COLO668 (cell line): ENCODE results near the gene GAL3ST3.
"Not testable (repeated sequence)": the region's sequence is repeated elsewhere in the genome, so short reads cannot be mapped to it uniquely, and the experiment has no call there.

Source experiments
- DNase-seq: peaks from one replicate; lab custom pipeline; 2025; ENCODE audit not compliant: unreplicated experiment; lab: John Stamatoyannopoulos, UW

The GAL3ST3 gene

GRCh38 chr11:66045177-66045639, 3.8 kb downstream of the GAL3ST3 start:
- DNase-seq: peak; percentile 75

GRCh38 chr11:66044757-66045156, 4.2 kb downstream of the GAL3ST3 start:
- no peak for DNase-seq

- no peak for DNase-seq
Measured at GRCh38 chr11:66042996-66043906, 5.7 kb downstream of the GAL3ST3 start.

GRCh38 chr11:66042227-66042995, 6.5 kb downstream of the GAL3ST3 start:
- DNase-seq: no peak

GRCh38 chr11:66039765-66040164, 9.2 kb downstream of the GAL3ST3 start:
- DNase-seq: no peak

- no peak for DNase-seq
Measured at GRCh38 chr11:66037327-66037726, 11.6 kb downstream of the GAL3ST3 start.

- no peak for DNase-seq
Measured at GRCh38 chr11:66036334-66036710, 12.6 kb downstream of the GAL3ST3 start.

GRCh38 chr11:66035653-66036333, 13.2 kb downstream of the GAL3ST3 start:
- no peak for DNase-seq

- no peak for DNase-seq
Measured at GRCh38 chr11:66032957-66033735, 15.8 kb downstream of the GAL3ST3 start.

GRCh38 chr11:66026017-66026529, 22.9 kb downstream of the GAL3ST3 start, which contains the start of gene CATSPER1:
TSS of gene CATSPER1 (minus strand) at chr11:66026479. CDS start at chr11:66026379, 100 bp downstream.
- DNase-seq: no peak

- not testable (repeated sequence) for DNase-seq
Measured at GRCh38 chr11:66023186-66023440, 25.8 kb downstream of the GAL3ST3 start.

- peak; percentile 74 for DNase-seq
Measured at GRCh38 chr11:66022401-66023185, 26.4 kb downstream of the GAL3ST3 start.

GRCh38 chr11:66020618-66021357, 28.2 kb downstream of the GAL3ST3 start:
- DNase-seq: peak; percentile 50

- DNase-seq: no peak
Measured at GRCh38 chr11:66020212-66020611, 28.7 kb downstream of the GAL3ST3 start.

GRCh38 chr11:66017321-66017720, 31.6 kb downstream of the GAL3ST3 start:
- DNase-seq: no peak

- DNase-seq: no peak
Measured at GRCh38 chr11:66016793-66017177, 32.2 kb downstream of the GAL3ST3 start.

- DNase-seq: no peak
Measured at GRCh38 chr11:66015936-66016792, 32.8 kb downstream of the GAL3ST3 start.

- no peak for DNase-seq
Measured at GRCh38 chr11:66015454-66015881, 33.5 kb downstream of the GAL3ST3 start.
